GM23248 (cell line): ENCODE results near the gene SMCO4. TPM values are rescaled to one million over a fixed set of nuclear protein-coding genes. Genes with fewer than 3 reads are reported as not detected.

Experiments
- DNase-seq: peaks from one replicate; pipeline ENCODE4 v3.0.0-alpha.2; 2015
- H2AFZ ChIP-seq: fragments of 200-600 bp; sonication (generic); 2 replicates; pipeline ENCODE4 v1.6.1; 2016; ENCODE audit warnings: antibody characterized with exemption
- H3F3A ChIP-seq: fragments of 200-600 bp; sonication (generic); 2 replicates; pipeline ENCODE4 v1.6.1; 2016; ENCODE audit warnings: mild to moderate bottlenecking, antibody characterized with exemption, mixed run types; ENCODE audit not compliant: insufficient read depth
- H3K27ac ChIP-seq: fragments of 200-600 bp; sonication (generic); 2 replicates; pipeline ENCODE4 v1.5.1; 2016; ENCODE audit warnings: mild to moderate bottlenecking
- H3K27me3 ChIP-seq: fragments of 200-600 bp; sonication (generic); replicated peaks from 2 replicates; pipeline ENCODE4 v1.6.1; 2016; ENCODE audit warnings: mild to moderate bottlenecking; ENCODE audit not compliant: insufficient read depth
- H3K36me3 ChIP-seq: fragments of 200-600 bp; sonication (generic); 2 replicates; pipeline ENCODE4 v1.6.1; 2016; ENCODE audit warnings: low read depth, mild to moderate bottlenecking
- H3K4me1 ChIP-seq: fragments of 200-600 bp; sonication (generic); 2 replicates; pipeline ENCODE4 v1.6.1; 2016; ENCODE audit warnings: mild to moderate bottlenecking; ENCODE audit not compliant: insufficient read depth
- H3K4me2 ChIP-seq: fragments of 200-600 bp; sonication (generic); one replicate; pipeline ENCODE4 v1.6.1; 2016; ENCODE audit warnings: mild to moderate bottlenecking; ENCODE audit not compliant: unreplicated experiment
- H3K4me3 ChIP-seq: fragments of 200-600 bp; sonication (generic); 2 replicates; pipeline ENCODE4 v1.5.1; 2016; ENCODE audit warnings: mild to moderate bottlenecking
- H3K79me2 ChIP-seq: fragments of 200-600 bp; sonication (generic); 2 replicates; pipeline ENCODE4 v1.6.1; 2016; ENCODE audit warnings: mild to moderate bottlenecking; ENCODE audit not compliant: insufficient read depth
- H3K9ac ChIP-seq: fragments of 200-600 bp; sonication (generic); 2 replicates; pipeline ENCODE4 v1.6.1; 2016; ENCODE audit warnings: mild to moderate bottlenecking
- H3K9me2 ChIP-seq: fragments of 200-600 bp; sonication (generic); 2 replicates; pipeline ENCODE4 v1.6.1; 2016; ENCODE audit warnings: mixed run types, mild to moderate bottlenecking, moderate library complexity; ENCODE audit not compliant: insufficient read depth
- H3K9me3 ChIP-seq: fragments of 200-600 bp; sonication (generic); one replicate; pipeline ENCODE4 v1.6.1; 2017; ENCODE audit warnings: low read depth
- H4K20me1 ChIP-seq: fragments of 200-600 bp; sonication (generic); 2 replicates; pipeline ENCODE4 v1.6.0; 2016; ENCODE audit not compliant: insufficient read depth
- EZH2 ChIP-seq: fragments of 200-600 bp; sonication (generic); IDR thresholded peaks from 2 replicates; pipeline ENCODE4 v1.6.1; 2018; ENCODE audit warnings: antibody characterized with exemption, mild to moderate bottlenecking; ENCODE audit not compliant: insufficient read depth, poor library complexity, severe bottlenecking
- EZH2phosphoT487 ChIP-seq: fragments of 200-600 bp; sonication (generic); IDR thresholded peaks from 2 replicates; pipeline ENCODE4 v1.6.1; 2018; ENCODE audit warnings: antibody characterized with exemption, moderate library complexity, mild to moderate bottlenecking, low read depth; ENCODE audit not compliant: insufficient read depth
- WGBS, 2 experiments: methylation state at CpG; one replicate each; pipeline ENCODE4 v1.1.6; 2015 to 2017; ENCODE audit warnings: low lambda C conversion rate in 2 of 2, low coverage in 1 of 2; ENCODE audit errors: missing lambda C conversion rate in 2 of 2; 5-methylcytosine and 5-hydroxymethylcytosine counted together
- in situ Hi-C: fragments of 300-500 bp; cut with MboI; formaldehyde crosslinking; loops from 2 replicates; pipeline ENCODE4 v1.15.0; 2020
- polyA plus RNA-seq: library from polyadenylated mRNA; unstranded; fragments of >200 nt; fragmentation: Nextera tagmentation; extraction: Ambion mirVana; gene quantifications from 2 replicates; pipeline ENCODE4 v1.2.1, GENCODE V29; 2016
- total RNA-seq: library from RNA; depleted of rRNA; stranded (reverse); fragments of >200 nt; shearing (Covaris generic); gene quantifications from 2 replicates; pipeline ENCODE4 v1.2.3, GENCODE V29; 2014

SMCO4 gene
- total and polyA plus RNA-seq, 2 experiments from 2014 or later = 12.9 to 21.1 TPM

DNA sequence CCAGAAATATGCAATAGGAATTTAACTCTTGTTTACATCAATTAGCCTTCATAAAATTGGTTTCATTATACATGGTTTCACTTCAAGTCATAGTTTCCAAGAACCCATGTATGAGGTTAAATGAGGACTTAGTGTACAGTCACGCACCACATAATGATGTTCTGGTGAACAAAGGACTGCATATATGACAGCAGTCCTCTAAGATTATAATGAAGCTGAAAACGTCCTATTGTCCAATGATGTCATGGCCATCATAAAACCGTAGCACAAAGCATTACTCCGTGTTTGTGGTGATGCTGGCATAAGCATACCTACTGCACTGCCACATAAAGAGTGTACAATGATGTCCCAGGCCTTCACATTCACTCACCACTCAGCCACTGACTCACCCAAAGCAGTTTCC lies 31.1 kb downstream of the SMCO4 start:
- TF ChIP-seq EZH2phosphoT487 (no peak), EZH2 (no peak)
- in situ Hi-C loops = no loop called here
- Histone ChIP-seq H3F3A (no peaks in the 10 kb centered on the region), H3K4me2 (no peak overlapping the region), H3K36me3 (no peaks in the 10 kb centered on the region), H3K4me3 (no peak overlapping the region), H2AFZ (no peak overlapping the region), H3K4me1 (no peaks in the 10 kb centered on the region), H3K79me2 (0 out of 2 replicates have a peak, but pooled peaks cover 6% of the 10 kb centered on the region), H4K20me1 (no peaks in the 10 kb centered on the region), H3K9ac (no peak overlapping the region), H3K9me2 (no peaks in the 10 kb centered on the region), H3K27ac (no peak overlapping the region), H3K9me3 (no peaks in the 10 kb centered on the region), H3K27me3 (no peaks in the 10 kb centered on the region)
- no peak for DNase-seq
- WGBS, 2 experiments = 70 to 73% methylated on average over 4 of the region's 4 CpGs

DNA sequence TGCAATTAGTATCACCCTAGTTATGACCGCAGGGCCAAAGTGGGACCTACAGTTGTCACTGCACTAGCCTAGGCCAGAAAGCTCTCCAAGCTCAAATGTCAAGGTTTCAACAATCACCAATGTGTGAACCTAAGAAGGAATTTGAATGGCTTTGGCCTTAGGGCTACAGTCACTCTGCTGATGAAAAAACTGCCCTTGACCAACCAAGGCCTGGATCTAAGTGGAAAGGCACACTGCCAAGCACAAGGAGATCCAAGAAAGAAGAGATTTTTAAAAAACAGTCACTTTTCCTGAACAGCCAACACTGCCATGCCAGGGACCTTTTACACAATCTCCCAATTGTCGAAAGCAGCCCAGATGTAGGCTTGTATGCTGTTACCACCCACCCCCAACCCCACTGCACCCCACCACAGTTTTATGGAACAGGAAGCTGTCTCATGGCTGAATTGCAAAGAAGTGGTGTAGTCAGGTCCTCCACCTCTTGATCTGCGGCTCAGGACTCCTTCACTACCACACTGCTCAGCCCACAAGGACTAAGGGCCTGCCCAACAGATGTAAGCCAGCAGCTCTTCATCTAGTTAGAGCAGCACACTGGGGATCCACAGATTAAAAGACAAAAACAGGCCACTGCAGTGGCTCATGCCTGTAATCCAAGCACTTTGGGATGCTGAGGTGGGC lies 32.9 kb downstream of the SMCO4 start:
- H3K9me3 ChIP-seq = no peaks in the 10 kb centered on the region
- H3K4me3 ChIP-seq = no peak overlapping the region
- no peak overlapping the region for H3K4me2 ChIP-seq
- H2AFZ ChIP-seq = no peak overlapping the region
- H3K9ac ChIP-seq = no peak overlapping the region
- H3K36me3 ChIP-seq = no peaks in the 10 kb centered on the region
- H4K20me1 ChIP-seq = no peaks in the 10 kb centered on the region
- no peaks in the 10 kb centered on the region for H3K4me1 ChIP-seq
- no peaks in the 10 kb centered on the region for H3K9me2 ChIP-seq
- no peaks in the 10 kb centered on the region for H3K27me3 ChIP-seq
- H3K27ac ChIP-seq = no peak overlapping the region
- H3K79me2 ChIP-seq = 0 out of 2 replicates have a peak, but pooled peaks cover 6% of the 10 kb centered on the region
- in situ Hi-C loops = no loop called here
- DNase-seq = no peak
- no peaks in the 10 kb centered on the region for H3F3A ChIP-seq
- TF ChIP-seq EZH2 (no peak), EZH2phosphoT487 (no peak)
- WGBS, 2 experiments = 98% methylated on average over 3 of the region's 3 CpGs

DNA sequence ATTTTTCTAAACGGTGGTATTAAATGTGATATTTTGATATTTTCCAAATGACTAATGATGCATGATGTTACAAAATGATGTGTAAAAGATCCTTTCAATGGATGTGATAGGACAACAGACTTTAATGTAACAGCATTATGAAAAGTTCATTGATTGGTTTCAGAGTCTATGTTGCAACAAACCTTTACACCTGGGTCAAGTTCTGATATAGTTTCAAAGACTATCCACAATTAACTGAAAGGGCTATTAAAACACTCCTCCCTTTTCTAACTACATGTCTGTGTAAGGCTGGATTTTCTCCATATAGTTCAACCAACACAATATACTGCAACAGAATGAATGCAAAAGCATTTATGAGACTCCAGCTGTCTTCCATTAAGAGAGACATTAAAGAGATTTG lies 35.7 kb downstream of the SMCO4 start:
- Histone ChIP-seq H3K4me2 (no peak overlapping the region), H3K9me3 (no peaks in the 10 kb centered on the region), H4K20me1 (no peaks in the 10 kb centered on the region), H2AFZ (no peak overlapping the region), H3K27me3 (no peaks in the 10 kb centered on the region), H3K4me3 (no peak overlapping the region), H3K9ac (no peak overlapping the region), H3K27ac (no peak overlapping the region), H3K4me1 (no peaks in the 10 kb centered on the region), H3K9me2 (no peaks in the 10 kb centered on the region), H3K79me2 (no peaks in the 10 kb centered on the region), H3F3A (no peaks in the 10 kb centered on the region), H3K36me3 (no peaks in the 10 kb centered on the region)
- no peak for DNase-seq
- in situ Hi-C loops = no loop called here
- 49 to 54% methylated on average over 1 of the region's 1 CpG for WGBS, 2 experiments
- no peak for TF ChIP-seq EZH2phosphoT487
- no peak for TF ChIP-seq EZH2

DNA sequence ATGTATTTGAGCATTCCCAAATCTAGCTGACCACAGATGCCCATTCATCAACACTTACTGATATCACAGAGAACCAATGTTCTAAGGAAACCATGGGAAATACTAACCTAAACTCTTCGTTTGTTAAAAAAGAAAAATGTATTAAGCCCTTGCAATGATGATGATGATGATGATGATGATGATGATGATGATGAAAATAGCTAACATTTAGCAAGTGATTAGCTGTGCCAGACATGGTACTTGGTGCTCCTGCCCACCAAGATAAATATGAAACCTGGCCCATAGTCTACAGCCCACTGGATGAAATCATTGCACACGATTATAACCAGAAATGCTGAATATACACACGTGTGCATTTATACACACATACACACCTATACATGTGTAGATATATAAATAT lies 37.5 kb downstream of the SMCO4 start:
- Histone ChIP-seq H3K4me1 (no peaks in the 10 kb centered on the region), H3K9me3 (no peaks in the 10 kb centered on the region), H3F3A (no peaks in the 10 kb centered on the region), H3K4me3 (no peak overlapping the region), H3K4me2 (no peak overlapping the region), H3K27ac (no peak overlapping the region), H3K27me3 (no peaks in the 10 kb centered on the region), H2AFZ (no peak overlapping the region), H3K79me2 (no peaks in the 10 kb centered on the region), H3K9me2 (no peaks in the 10 kb centered on the region), H4K20me1 (no peaks in the 10 kb centered on the region), H3K9ac (no peak overlapping the region), H3K36me3 (no peaks in the 10 kb centered on the region)
- TF ChIP-seq EZH2phosphoT487 = no peak
- no peak for TF ChIP-seq EZH2
- WGBS, 2 experiments = 83 to 87% methylated on average over 3 of the region's 3 CpGs
- in situ Hi-C loops = no loop called here
- DNase-seq = no peak
